ENCODE data around the gene ATP8B4. TPM values are rescaled to one million over a fixed set of nuclear protein-coding genes. Genes with fewer than 3 reads are reported as not detected.
A peak's percentile ranks its signal among the peaks of the same experiment; 100 is the strongest.

ATP8B4 gene
- total RNA-seq, 2 experiments from 2014 or later, result 0.31 TPM; not detected in 1

DNA sequence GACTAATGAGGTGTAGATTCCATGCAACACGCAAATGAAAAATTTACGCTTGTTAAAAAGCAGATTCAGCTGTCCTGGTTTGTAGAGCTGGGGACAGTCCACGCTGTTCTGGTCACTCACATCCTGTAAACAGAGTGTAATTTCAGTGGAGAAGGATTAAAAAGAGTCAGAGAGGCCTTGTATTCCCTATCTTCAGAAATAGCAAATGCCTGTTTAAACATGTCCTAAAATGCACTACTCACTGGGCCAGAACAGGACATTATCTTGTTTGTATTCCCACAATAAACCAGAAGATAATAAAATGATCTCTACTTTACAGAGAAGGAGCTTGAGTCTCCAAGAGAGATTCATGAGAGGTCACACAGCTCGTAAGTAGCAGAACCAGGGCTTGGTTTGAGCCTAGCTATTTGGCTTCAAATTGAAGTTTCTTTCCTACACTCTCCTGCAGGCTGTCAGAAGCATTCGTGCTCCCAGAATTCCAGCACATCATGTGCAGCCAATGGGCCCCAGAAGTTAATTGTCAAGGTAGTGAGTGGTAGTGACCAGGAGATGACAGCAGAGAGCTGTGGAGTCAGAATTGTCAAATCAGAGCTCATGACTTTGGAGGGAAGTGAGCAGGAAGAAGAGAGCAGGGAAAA lies 242.5 kb downstream of the ATP8B4 start:
- peak in 1 of 14 experiments; percentile 4 for DNase-seq
- H3K4me1 Mint-ChIP-seq (ENCODE audit: low read depth), result no peaks in the 10 kb centered on the region
- ATAC-seq (ENCODE audit: poor library complexity), result no peak
- no peaks in the 10 kb centered on the region for H3K9me3 ChIP-seq (ENCODE audit: control insufficient read depth in 1 of 2, insufficient read depth in 1 of 2, low read length in 2 of 2)
- H3K4me3 Mint-ChIP-seq, result no peak overlapping the region
- ChIA-PET CTCF (no interaction called here), POLR2A (no interaction called here)
- H3K4me1 ChIP-seq (ENCODE audit: insufficient read depth, low read length), result no peaks in the 10 kb centered on the region
- intact Hi-C loops (cut with DNase I, micrococcal nuclease), result no loop called here
- H3K27me3 ChIP-seq (ENCODE audit: control insufficient read depth in 1 of 2, insufficient read depth in 2 of 2, low read length in 2 of 2), result no peaks in the 10 kb centered on the region
- H3K36me3 Mint-ChIP-seq (ENCODE audit: low read depth), result no peaks in the 10 kb centered on the region
- TF ChIP-seq, protein P1, sequence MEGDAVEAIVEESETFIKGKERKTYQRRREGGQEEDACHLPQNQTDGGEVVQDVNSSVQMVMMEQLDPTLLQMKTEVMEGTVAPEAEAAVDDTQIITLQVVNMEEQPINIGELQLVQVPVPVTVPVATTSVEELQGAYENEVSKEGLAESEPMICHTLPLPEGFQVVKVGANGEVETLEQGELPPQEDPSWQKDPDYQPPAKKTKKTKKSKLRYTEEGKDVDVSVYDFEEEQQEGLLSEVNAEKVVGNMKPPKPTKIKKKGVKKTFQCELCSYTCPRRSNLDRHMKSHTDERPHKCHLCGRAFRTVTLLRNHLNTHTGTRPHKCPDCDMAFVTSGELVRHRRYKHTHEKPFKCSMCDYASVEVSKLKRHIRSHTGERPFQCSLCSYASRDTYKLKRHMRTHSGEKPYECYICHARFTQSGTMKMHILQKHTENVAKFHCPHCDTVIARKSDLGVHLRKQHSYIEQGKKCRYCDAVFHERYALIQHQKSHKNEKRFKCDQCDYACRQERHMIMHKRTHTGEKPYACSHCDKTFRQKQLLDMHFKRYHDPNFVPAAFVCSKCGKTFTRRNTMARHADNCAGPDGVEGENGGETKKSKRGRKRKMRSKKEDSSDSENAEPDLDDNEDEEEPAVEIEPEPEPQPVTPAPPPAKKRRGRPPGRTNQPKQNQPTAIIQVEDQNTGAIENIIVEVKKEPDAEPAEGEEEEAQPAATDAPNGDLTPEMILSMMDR (IDR thresholded peaks at IDR 0.05), result no peak
- no peaks in the 10 kb centered on the region for H3K27me3 Mint-ChIP-seq
- H3K36me3 ChIP-seq (ENCODE audit: insufficient read depth, low read length), result no peaks in the 10 kb centered on the region
- no peak overlapping the region for H3K27ac ChIP-seq (ENCODE audit: low read depth in 1 of 2, low read length in 2 of 2)
- no peaks in the 10 kb centered on the region for H3K9me3 Mint-ChIP-seq
- H3K4me3 ChIP-seq (ENCODE audit: low read length), result no peak overlapping the region
- H3K27ac Mint-ChIP-seq, result no peak overlapping the region

DNA sequence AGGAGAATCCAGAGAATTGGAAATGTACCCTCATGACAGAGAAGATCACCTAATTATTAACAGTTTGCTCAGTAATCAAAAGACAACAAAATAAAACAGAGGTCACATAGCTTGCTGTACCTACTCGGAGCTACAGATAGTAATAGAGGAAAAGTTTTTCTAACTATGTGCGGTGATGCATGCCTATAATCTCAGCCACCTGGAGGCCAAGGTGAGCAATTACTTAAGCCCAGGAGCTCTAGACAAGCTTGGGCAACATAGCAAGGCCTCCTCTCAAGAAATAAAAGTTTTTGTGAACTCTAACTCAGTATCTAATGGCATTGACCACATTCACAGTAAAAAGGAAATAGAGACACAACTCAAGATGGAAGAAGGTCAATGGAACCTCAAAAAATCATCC lies 243.6 kb downstream of the ATP8B4 start:
- TF ChIP-seq, protein P1 (IDR thresholded peaks at IDR 0.05), result no peak
- Mint-ChIP-seq H3K9me3 (no peaks in the 10 kb centered on the region), H3K4me3 (no peak overlapping the region), H3K27ac (no peak overlapping the region), H3K4me1 (ENCODE audit: low read depth) (no peaks in the 10 kb centered on the region), H3K36me3 (ENCODE audit: low read depth) (no peaks in the 10 kb centered on the region), H3K27me3 (no peaks in the 10 kb centered on the region)
- intact Hi-C loops (cut with DNase I, micrococcal nuclease), result no loop called here
- POLR2A ChIA-PET, result no interaction called here
- DNase-seq (no peak), ATAC-seq (ENCODE audit: poor library complexity) (no peak)
- Histone ChIP-seq H3K4me1 (ENCODE audit: insufficient read depth, low read length) (no peaks in the 10 kb centered on the region), H3K27me3 (ENCODE audit: control insufficient read depth in 1 of 2, insufficient read depth in 2 of 2, low read length in 2 of 2) (no peaks in the 10 kb centered on the region), H3K9me3 (ENCODE audit: control insufficient read depth in 1 of 2, insufficient read depth in 1 of 2, low read length in 2 of 2) (no peaks in the 10 kb centered on the region), H3K36me3 (ENCODE audit: insufficient read depth, low read length) (no peaks in the 10 kb centered on the region), H3K4me3 (ENCODE audit: low read length) (no peak overlapping the region), H3K27ac (ENCODE audit: low read depth in 1 of 2, low read length in 2 of 2) (no peak overlapping the region)
- CTCF ChIA-PET, result no interaction called here

DNA sequence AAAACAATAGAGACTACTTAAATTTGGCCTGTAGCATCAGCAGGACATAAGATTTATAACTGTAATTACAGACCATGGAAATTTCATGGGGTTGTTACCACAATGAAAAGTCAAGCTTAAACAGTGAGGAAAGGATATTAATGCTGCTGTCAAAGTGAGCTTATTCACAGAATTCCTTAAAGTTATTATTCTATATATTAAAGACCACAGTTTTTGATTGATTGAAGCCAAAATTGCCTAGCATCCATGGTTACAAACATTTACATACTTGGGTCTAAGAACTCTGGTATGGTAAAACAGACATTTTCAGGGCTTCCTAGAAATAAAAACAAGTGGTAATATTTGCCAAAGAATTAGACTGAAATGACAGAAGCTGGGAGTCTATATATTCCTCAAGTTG lies 248.6 kb downstream of the ATP8B4 start:
- H3K27ac ChIP-seq (ENCODE audit: low read depth in 1 of 2, low read length in 2 of 2), result no peak overlapping the region
- Mint-ChIP-seq H3K27me3 (peaks cover 5% of the 10 kb centered on the region), H3K9me3 (no peaks in the 10 kb centered on the region), H3K36me3 (ENCODE audit: low read depth) (no peaks in the 10 kb centered on the region), H3K4me3 (no peak overlapping the region), H3K4me1 (ENCODE audit: low read depth) (no peaks in the 10 kb centered on the region), H3K27ac (no peak overlapping the region)
- no peaks in the 10 kb centered on the region for H3K27me3 ChIP-seq (ENCODE audit: control insufficient read depth in 1 of 2, insufficient read depth in 2 of 2, low read length in 2 of 2)
- no peak for ATAC-seq (ENCODE audit: poor library complexity)
- no peak overlapping the region for H3K4me3 ChIP-seq (ENCODE audit: low read length)
- H3K9me3 ChIP-seq (ENCODE audit: control insufficient read depth in 1 of 2, insufficient read depth in 1 of 2, low read length in 2 of 2), result no peaks in the 10 kb centered on the region
- intact Hi-C loops (cut with DNase I, micrococcal nuclease), result no loop called here
- TF ChIP-seq, protein P1 (IDR thresholded peaks at IDR 0.05), result no peak
- H3K36me3 ChIP-seq (ENCODE audit: insufficient read depth, low read length), result no peaks in the 10 kb centered on the region
- no peak for DNase-seq
- H3K4me1 ChIP-seq (ENCODE audit: insufficient read depth, low read length), result no peaks in the 10 kb centered on the region
- POLR2A ChIA-PET, result no interaction called here
- CTCF ChIA-PET, result no interaction called here

Data from CD4-positive, alpha-beta T cell (primary cell).